Measurements from ENCODE around the gene NHLRC4.

- no peak for TF ChIP-seq CTCF (IDR thresholded peaks at IDR 0.05; ENCODE audit: low read depth, low read length, poor library complexity, severe bottlenecking)
- TF ChIP-seq EZH2phosphoT487 (IDR thresholded peaks at IDR 0.05; ENCODE audit: borderline replicate concordance, low read length) = no peak
Measured at GRCh38 chr16:534856-535445, 31.9 kb upstream of the NHLRC4 start.
